ENCODE results near the gene NCKAP5. TPM values are rescaled to one million over a fixed set of nuclear protein-coding genes. Genes with fewer than 3 reads are reported as not detected.

NCKAP5 gene
- polyA plus RNA-seq, 1 experiment = 2.1 TPM

- TF ChIP-seq CTCF (IDR thresholded peaks at IDR 0.05; ENCODE audit: insufficient read depth, low read depth, low read length) = no peak
- Histone ChIP-seq H3K36me3 (ENCODE audit: control insufficient read depth, insufficient read depth, low read length) (no peaks in the 10 kb centered on the region), H3K4me3 (ENCODE audit: low read depth, low read length) (no peak overlapping the region), H3K27me3 (ENCODE audit: control insufficient read depth, insufficient read depth, low read length) (no peaks in the 10 kb centered on the region)
- ChIA-PET POLR2A (no interaction called here), CTCF (no interaction called here)
- no peak for DNase-seq (ENCODE audit: low read depth)
Observed at GRCh38 chr2:132863961-132864360, 704.3 kb downstream of the NCKAP5 start.

- CTCF ChIA-PET = no interaction called here
- Histone ChIP-seq H3K36me3 (ENCODE audit: control insufficient read depth, insufficient read depth, low read length) (no peaks in the 10 kb centered on the region), H3K4me3 (ENCODE audit: low read depth, low read length) (no peak overlapping the region), H3K27me3 (ENCODE audit: control insufficient read depth, insufficient read depth, low read length) (no peaks in the 10 kb centered on the region)
- no peak for TF ChIP-seq CTCF (IDR thresholded peaks at IDR 0.05; ENCODE audit: insufficient read depth, low read depth, low read length)
- POLR2A ChIA-PET = no interaction called here
- peak; percentile 1 for DNase-seq (ENCODE audit: low read depth)
Observed at GRCh38 chr2:132860220-132860619, 708.0 kb downstream of the NCKAP5 start.

DNA sequence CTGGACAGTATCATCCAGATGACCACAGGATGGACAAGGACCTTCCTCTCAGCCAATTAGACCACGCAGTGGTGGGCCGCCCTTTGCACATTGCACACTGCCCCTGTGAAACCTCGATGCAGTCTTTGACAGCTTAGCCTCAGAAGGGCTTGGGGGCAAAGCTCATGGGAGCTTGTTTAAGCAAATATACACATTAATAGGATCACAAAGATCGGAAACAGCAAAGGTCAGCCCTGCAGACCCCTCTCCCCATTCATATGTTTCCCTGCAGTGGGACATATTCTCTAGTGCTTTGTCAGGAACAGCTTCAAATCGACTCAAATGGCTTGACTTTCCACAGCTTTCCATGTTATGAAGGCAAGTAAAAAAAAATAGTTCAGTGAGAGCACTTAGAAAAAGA, 708.7 kb downstream of the NCKAP5 start:
- no peak overlapping the region for H3K4me3 ChIP-seq (ENCODE audit: low read depth, low read length)
- CTCF ChIA-PET = interaction anchor here (1.7 kb wide), 1 partner anchor 31 kb away, joined by 3 read pairs; no protein-coding TSS in a partner anchor
- POLR2A ChIA-PET = no interaction called here

DNA sequence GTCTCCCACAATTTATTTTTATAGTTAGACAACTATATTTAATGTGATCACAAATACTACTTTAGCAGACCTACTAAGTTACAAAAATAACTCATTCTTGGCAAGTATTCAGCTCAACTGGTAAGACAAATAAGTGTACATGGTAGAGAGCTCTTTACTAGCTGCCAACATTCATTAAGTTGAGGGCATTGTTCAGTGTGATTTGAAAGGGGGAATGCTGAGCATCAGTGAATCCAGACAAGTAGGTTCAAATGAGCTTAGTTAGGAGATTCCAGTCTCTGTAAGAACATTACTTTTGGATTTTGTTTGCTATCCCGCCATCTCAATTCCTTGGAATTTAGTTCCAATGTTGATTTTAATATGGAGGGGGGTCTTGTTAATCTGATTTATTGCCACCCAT, 710.9 kb downstream of the NCKAP5 start:
- Histone ChIP-seq H3K36me3 (ENCODE audit: control insufficient read depth, insufficient read depth, low read length) (no peaks in the 10 kb centered on the region), H3K4me3 (ENCODE audit: low read depth, low read length) (no peak overlapping the region), H3K27me3 (ENCODE audit: control insufficient read depth, insufficient read depth, low read length) (no peaks in the 10 kb centered on the region)
- no peak for TF ChIP-seq CTCF (IDR thresholded peaks at IDR 0.05; ENCODE audit: insufficient read depth, low read depth, low read length)
- DNase-seq (ENCODE audit: low read depth) = no peak
- ChIA-PET POLR2A (no interaction called here), CTCF (no interaction called here)

More for the DNA sequence above, 708.7 kb downstream of the NCKAP5 start:
- no peak for DNase-seq (ENCODE audit: low read depth)
- Histone ChIP-seq H3K36me3 (ENCODE audit: control insufficient read depth, insufficient read depth, low read length) (no peaks in the 10 kb centered on the region), H3K27me3 (ENCODE audit: control insufficient read depth, insufficient read depth, low read length) (no peaks in the 10 kb centered on the region)
- TF ChIP-seq CTCF (IDR thresholded peaks at IDR 0.05; ENCODE audit: insufficient read depth, low read depth, low read length) = no peak

GRCh38 chr2:132850688-132851087, 717.6 kb downstream of the NCKAP5 start:
- ChIA-PET CTCF (no interaction called here), POLR2A (no interaction called here)
- no peak for DNase-seq (ENCODE audit: low read depth)
- H3K36me3 ChIP-seq (ENCODE audit: control insufficient read depth, insufficient read depth, low read length) = no peaks in the 10 kb centered on the region
- no peaks in the 10 kb centered on the region for H3K27me3 ChIP-seq (ENCODE audit: control insufficient read depth, insufficient read depth, low read length)
- H3K4me3 ChIP-seq (ENCODE audit: low read depth, low read length) = no peak overlapping the region
- TF ChIP-seq CTCF (IDR thresholded peaks at IDR 0.05; ENCODE audit: insufficient read depth, low read depth, low read length) = no peak
